Measurements from ENCODE around the gene LYRM4.

DNA sequence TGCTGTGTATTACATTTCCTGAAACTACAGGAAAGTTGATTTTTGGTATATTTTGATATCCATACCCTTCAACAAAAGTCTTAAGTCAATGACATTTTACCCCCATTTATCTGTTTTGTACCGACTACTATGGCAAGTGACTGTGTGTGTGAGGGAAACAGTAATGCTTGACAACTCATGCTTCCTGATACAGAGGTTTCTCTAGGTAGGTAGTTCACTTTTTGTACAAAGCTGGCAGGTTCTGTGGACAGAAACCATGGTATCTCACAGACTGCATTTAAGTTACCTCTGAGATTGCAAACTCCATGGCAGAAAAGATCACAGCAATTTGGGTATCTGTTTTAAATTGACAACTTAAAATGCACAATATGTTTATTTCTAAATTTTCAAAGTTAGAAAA, 29.3 kb upstream of the LYRM4 start:
- TF ChIP-seq, protein P1, sequence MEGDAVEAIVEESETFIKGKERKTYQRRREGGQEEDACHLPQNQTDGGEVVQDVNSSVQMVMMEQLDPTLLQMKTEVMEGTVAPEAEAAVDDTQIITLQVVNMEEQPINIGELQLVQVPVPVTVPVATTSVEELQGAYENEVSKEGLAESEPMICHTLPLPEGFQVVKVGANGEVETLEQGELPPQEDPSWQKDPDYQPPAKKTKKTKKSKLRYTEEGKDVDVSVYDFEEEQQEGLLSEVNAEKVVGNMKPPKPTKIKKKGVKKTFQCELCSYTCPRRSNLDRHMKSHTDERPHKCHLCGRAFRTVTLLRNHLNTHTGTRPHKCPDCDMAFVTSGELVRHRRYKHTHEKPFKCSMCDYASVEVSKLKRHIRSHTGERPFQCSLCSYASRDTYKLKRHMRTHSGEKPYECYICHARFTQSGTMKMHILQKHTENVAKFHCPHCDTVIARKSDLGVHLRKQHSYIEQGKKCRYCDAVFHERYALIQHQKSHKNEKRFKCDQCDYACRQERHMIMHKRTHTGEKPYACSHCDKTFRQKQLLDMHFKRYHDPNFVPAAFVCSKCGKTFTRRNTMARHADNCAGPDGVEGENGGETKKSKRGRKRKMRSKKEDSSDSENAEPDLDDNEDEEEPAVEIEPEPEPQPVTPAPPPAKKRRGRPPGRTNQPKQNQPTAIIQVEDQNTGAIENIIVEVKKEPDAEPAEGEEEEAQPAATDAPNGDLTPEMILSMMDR (IDR thresholded peaks at IDR 0.05; ENCODE audit: poor library complexity, severe bottlenecking) = no peak
- TF ChIP-seq POLR2AphosphoS5 (IDR thresholded peaks at IDR 0.05) (no peak), EZH2 (IDR thresholded peaks at IDR 0.05; ENCODE audit: borderline replicate concordance, insufficient read depth, low read length, poor library complexity, severe bottlenecking) (no peak), RAD21 (conservative IDR thresholded peaks at IDR 0.05) (no peak), TAF1 (IDR thresholded peaks at IDR 0.05; ENCODE audit: low read depth) (no peak), EP300 (conservative IDR thresholded peaks at IDR 0.05; ENCODE audit: poor library complexity, severe bottlenecking) (no peak), MXI1 (conservative IDR thresholded peaks at IDR 0.05; ENCODE audit: poor library complexity, severe bottlenecking) (no peak), SMC3 (conservative IDR thresholded peaks at IDR 0.05; ENCODE audit: poor library complexity) (no peak)
- TF ChIP-seq, protein P2, sequence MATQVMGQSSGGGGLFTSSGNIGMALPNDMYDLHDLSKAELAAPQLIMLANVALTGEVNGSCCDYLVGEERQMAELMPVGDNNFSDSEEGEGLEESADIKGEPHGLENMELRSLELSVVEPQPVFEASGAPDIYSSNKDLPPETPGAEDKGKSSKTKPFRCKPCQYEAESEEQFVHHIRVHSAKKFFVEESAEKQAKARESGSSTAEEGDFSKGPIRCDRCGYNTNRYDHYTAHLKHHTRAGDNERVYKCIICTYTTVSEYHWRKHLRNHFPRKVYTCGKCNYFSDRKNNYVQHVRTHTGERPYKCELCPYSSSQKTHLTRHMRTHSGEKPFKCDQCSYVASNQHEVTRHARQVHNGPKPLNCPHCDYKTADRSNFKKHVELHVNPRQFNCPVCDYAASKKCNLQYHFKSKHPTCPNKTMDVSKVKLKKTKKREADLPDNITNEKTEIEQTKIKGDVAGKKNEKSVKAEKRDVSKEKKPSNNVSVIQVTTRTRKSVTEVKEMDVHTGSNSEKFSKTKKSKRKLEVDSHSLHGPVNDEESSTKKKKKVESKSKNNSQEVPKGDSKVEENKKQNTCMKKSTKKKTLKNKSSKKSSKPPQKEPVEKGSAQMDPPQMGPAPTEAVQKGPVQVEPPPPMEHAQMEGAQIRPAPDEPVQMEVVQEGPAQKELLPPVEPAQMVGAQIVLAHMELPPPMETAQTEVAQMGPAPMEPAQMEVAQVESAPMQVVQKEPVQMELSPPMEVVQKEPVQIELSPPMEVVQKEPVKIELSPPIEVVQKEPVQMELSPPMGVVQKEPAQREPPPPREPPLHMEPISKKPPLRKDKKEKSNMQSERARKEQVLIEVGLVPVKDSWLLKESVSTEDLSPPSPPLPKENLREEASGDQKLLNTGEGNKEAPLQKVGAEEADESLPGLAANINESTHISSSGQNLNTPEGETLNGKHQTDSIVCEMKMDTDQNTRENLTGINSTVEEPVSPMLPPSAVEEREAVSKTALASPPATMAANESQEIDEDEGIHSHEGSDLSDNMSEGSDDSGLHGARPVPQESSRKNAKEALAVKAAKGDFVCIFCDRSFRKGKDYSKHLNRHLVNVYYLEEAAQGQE (IDR thresholded peaks at IDR 0.05; ENCODE audit: borderline replicate concordance) = no peak

All from neural cell (in vitro differentiated cells).